SKM-1 treated with dmso at 0.1 percent for 144 hours (cell line): ENCODE results near the gene ESPN.

ENCODE experiments used
- DNase-seq: peaks from one replicate; lab custom pipeline; 2025; ENCODE audit not compliant: unreplicated experiment; lab: John Stamatoyannopoulos, UW

The ESPN gene

DNA sequence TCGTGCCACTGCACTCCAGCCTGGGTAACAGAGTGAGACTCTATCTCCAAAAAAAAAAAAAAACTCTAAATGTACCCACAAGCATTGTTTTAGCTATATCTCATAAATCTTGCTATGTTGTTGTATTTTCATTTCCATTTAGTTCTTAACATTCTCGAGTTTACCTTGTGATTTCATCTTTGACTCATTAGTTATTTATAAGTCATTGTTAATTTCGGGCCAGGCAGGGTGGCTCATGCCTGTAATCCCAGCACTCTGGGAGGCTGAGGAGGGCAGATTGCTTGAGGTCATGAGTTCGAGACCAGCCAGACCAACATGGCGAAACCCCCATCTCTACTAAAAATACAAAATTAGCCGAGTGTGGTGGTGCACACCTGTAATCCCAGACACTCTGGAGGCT, 16.6 kb upstream of the ESPN start:
- no peak for DNase-seq

DNA sequence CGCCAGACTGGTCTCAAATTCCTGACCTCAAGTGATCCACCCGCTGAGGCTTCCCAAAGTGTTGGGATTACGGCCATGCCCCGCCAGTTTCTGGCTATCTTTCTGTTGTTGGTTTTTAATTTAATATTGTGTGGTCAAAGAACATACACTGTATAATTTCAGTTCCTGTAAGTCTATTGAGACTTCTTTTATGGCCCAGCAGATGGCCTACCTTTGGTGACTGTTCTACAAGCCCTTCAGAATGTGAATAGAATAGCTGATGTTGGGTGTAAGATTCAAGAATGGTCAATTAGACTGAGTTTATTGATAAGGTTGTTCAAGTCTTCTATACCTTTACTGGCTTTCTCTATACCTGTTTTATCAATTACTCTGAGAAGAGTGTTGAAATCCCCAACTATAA, 15.5 kb upstream of the ESPN start:
- DNase-seq = no peak

DNA sequence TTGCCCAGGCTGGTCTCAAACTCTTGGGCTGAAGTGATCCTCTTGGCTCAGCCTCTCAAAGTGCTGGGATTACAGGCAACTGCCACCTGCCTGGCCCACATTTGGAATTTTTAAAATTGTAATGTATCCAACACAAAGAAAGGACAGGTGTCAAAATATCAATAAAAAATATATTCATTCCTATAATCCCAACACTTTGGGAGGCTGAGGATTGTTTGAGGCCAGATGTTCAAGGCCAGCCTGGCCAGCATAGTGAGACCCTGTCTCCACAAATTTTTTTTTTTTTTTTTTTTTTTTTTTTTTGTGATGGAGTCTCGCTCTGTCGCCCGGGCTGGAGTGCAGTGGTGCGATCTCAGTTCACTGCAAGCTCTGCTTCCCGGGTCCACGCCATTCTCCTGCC, 14.8 kb upstream of the ESPN start:
- no peak for DNase-seq

DNA sequence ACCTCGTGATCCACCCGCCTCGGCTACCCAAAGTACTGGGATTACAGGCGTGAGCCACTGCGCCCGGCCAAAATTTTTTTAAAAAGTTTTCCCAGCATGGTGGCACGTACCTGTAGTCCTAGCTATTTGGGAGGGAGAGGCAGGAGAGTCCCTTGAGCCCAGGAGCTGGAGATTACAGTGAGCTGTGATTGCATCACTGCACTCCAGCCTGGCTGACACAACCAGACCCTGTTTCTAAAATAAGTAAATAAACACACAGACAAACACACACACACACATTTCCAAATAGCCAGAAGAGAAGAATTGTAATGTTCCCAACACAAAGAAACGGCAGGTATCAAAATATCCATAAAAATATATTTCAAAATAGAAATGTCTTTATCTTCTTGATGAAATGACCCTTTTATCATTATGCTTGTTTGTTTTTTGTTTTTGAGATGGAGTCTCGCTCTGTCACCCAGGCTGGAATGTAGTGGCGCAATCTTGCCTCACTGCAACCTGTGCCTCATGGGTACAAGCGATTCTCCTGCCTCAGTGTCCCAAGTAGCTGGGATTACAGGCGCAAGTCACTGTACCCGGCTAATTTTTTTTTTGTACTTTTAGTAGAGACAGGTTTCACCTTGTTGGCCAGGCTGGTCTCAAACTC, 14.2 kb upstream of the ESPN start:
- no peak for DNase-seq

DNA sequence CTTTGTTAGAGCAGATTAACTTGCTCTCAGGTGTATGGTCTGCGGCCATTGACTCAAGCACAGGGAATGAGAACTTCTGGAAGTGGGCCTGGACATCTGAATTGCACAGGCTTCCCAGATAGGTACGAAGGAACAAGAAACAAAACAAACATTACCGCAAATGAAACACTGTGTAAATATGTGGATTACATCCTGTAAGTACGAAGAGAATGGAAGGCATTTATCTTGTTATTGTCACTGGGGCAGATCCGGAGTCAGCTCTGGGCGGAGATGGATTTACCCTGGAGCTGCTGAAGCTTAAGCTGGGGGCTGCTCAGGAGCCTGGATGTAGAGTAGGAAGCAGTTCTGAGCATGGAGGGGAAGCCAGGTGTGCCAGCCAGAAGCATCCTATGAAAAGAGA, 11.7 kb upstream of the ESPN start:
- no peak for DNase-seq

DNA sequence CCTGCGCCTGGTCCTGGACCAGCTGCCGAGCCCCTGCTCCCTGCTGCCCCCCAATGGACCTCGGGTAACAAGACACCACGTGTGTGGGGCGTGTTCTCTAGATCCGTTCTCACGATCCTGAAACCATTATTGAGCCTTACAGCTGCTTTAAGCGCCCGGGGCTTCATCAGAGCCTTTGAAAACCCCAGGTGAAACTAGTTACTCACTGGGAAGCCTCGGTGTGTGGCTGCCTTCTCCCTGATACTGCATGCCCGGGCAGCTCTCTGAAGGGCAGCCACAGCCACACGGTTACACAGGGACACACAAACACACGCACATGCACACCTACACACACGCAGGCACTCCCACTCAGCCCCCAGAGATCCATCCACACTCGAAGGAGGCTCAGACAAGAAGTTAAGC, 10.1 kb upstream of the ESPN start:
- no peak for DNase-seq

DNA sequence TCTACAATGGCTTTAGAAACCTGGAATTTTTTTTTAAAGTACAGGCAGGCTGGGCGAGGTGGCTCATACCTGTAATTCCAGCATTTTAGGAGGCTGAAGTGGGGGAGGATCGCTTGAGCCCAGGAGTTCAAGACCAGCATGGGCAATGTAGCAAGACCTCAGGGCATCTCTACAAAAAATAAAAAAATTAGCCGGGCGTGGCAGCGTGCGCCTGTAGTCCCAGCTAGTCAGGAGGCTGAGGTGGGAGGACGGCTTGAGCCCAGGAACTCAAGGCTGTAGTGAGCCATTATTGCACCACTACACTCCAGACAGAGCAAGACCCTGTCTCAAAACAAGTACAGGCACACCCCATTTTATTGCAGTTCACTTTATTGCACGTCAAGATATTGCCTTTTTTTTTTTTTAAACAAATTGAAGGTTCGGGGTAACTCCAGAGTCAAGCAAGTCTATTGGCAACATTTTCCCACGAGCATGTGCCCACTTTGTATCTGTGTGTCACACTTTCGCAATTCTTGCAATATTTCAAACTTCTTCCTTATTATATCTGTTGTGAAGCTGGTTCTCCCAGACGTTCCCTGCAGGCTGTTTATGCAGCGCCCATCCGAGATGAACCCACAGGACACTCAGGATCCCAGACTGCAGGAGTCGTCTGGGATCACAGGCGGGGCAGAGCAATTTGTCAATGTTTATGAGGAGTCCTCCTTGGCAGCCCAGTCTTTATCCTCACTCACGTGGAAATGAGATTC, 9.5 kb upstream of the ESPN start:
- no peak for DNase-seq

DNA sequence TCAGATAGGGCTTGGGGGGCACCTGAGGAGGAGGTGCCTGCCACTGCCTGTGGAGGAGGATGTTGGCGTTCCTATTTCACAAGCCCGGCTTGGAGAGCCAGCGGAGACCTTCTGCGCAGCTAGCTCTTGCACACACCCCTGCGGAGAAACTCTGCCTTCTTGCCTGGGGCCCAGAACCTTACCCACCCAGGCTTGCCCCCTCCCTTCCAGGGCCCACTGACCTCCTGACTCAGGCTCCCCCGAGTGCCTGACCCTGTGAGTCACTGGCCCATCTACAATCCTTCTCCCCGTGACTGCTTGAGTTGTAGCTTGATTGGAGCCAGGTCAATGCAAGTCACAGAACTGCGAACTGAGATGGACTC, 8.3 kb upstream of the ESPN start:
- no peak for DNase-seq

DNA sequence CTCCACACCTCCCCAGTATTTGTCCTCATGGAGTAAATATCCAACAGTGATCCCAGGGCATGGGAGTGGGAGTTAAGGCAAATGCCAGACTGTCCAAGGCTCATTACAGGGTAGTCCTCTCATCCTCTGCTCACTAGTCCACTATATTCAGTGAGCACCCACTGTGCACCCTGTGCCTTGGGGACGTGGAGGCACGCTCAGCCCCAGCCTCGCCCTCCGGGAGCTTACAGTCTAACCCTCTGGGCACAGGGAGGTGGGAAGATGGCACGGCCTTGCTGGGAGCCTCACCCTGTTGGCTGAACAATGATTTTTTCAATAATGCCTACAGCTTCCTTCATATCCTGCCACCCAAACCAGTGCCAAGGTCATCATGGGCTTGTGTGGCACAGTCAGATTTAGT, 7.7 kb upstream of the ESPN start:
- DNase-seq = no peak

DNA sequence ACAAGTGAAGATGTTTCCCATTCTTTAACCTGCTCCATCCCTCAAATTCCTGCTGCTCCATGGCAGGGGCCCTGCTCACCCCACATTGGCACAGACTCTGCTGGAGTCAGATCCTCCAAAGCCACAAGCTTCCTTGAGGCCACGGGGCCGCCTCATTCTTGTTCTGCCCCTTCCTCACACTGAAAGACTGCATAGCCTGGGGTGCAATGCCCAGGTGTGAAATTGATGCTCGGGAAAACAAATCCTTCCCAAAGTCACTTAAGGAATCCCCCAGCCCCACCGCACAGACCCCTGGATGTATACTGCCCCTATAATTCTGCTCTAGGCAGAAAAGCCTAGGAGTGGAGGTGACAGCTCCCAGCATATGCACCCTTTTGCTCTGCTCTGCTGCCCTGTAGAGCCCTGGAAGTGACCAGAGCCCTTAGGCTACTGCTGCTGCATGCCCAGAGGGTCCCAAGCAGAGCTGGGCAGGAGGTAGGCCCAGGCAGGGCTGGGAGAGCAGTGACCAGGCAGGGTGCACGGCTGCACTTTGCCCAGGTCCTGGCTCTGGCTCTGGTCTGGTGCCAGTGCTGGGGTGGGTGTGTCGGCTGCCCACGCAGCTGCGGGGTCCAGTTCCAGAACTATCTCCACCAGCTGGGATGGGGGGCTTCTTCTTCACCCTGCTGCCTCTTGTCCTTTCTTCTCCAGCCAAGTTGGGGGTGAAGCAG, 6.5 kb upstream of the ESPN start:
- DNase-seq = no peak

DNA sequence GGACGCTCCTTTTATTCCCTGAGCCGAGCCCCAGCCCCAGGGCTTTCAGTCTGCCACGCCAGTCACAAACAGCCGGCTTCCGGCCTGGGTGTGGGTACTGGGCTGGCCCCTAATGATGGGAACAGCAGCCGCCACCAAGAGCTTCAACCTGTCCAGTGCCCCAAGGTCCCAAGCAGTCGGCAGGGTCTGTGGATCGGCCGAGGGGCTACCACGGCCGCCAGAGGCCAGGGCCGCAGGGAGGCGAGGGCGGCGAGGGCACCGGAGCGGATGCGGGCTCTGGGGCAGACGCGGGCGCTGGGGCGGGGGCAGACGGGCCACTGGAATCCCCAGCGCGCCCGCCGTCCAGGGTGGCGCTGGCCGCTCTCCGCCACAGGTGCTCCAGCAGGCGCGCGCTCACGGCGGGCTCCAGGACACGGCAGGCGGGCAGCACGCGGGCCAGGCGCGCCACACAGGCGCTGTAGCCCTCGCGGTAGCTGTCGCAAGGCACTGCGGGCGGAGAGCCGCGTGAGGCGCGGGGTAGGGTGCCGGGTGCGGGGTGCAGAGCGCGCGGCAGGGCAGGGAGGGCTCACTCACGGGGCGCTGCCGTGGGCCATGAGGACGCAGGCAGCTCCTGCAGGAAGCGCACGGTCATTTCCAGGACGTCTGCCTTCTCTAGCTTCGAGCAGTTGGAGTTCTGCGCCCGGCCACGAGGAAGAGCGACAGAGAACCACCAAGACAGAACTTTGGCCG, 5.7 kb upstream of the ESPN start:
- no peak for DNase-seq

DNA sequence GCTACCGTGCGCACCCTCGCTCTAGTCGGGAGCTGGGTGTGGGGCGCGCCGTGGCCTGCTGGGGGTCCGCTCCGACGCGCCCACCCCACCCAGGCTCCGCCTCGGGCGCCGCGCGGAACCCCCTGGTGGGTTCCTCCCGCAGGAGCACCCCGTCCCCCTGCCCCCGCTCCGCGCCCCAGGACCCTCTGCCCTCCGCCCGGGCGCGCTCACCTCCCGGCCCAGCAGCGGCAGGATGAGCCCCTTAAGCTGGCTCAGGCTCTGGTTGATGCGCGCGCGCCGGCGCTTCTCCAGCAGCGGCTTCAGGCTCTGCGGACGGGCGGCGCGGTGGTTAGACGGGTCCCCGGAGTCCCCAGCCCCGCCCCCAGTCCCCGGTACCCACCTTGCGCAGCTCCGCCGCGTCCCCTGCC, 5.2 kb upstream of the ESPN start:
- no peak for DNase-seq

DNA sequence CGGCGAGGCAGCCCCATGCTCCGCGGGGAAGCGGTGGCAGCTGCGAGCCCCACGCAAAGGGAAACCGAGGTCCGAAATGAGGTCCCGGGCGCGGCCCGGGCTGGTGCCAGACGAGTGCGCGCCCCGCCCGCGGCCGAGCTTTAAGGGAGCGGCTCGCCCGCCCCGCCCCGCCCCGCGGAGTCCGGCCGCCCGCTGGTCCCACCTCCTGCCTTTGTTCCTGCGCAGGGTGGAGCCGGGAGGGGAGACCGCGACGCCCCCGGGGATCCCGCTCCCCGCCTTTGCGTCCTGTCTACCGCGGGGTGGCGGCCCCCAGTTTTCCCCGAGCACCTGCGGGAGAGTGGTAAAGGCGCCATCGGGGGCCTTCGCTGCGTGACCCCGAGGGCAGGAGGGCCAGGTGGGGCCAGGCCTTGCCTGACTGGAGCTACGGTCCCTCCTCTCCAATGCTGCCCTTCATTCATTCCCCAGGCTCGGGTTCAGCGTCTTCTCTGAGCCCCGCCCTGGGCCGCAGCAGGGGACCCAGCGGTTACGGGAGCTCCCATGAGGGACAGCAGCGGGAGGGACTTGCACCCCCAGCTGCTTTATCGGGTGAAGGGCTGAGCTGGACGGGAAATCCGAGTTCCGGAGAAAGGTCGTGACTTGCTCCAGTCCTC, 4.6 kb upstream of the ESPN start, which contains the start of gene HES2:
HES2 (minus strand) TSS at position 116 of the 650 bp plus-strand sequence; CDS start at position 17, 99 bp downstream.
- DNase-seq = no peak

DNA sequence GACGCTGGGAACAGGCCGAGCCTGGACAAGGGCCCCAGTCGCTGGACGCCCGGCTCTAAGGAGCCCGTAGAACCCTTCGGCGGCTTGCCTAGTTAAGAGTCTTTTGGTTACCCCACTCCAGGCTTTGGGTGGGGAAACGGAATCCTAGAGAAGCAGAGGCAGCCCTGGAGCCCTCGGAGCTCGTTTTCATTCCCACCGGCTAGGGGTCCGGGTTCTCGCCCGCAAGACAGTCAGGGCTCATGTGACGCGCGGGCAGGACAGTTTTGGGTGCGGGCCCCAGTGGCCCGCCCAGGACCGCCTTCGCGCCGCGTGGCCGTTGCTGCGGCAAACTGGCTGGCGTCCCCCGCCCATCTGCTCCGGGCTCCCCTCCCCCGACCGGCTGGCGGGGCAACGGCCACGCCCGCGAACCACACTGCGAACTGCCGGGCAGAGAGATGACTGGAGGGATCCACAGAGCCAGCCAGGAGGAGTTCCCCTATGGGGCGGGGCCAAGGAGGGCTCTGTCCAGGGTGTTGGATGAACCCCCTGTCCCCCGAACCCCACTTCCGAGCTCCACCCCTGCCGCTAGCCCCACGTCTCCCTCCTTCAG, 4.0 kb upstream of the ESPN start:
- DNase-seq = no peak

DNA sequence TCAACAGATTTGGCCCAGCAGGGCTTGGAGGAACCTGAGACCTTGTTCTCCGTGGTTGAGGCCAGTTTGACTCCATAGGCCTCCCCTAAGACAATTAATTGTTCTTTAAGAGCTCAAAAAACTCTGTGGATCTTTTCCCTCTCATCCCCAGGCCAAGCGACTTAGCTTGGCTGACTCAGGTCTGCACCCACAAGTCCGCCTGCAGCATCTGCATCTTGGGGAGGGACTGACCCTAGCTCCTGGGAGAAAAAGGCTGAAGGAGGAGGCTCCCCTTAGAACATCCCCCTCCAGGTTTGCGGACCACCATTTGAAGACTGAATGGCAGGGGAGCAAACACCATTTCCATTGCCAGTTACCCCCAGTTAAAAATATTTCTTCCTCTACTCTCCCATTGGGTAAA, 3.3 kb upstream of the ESPN start:
- DNase-seq = no peak

DNA sequence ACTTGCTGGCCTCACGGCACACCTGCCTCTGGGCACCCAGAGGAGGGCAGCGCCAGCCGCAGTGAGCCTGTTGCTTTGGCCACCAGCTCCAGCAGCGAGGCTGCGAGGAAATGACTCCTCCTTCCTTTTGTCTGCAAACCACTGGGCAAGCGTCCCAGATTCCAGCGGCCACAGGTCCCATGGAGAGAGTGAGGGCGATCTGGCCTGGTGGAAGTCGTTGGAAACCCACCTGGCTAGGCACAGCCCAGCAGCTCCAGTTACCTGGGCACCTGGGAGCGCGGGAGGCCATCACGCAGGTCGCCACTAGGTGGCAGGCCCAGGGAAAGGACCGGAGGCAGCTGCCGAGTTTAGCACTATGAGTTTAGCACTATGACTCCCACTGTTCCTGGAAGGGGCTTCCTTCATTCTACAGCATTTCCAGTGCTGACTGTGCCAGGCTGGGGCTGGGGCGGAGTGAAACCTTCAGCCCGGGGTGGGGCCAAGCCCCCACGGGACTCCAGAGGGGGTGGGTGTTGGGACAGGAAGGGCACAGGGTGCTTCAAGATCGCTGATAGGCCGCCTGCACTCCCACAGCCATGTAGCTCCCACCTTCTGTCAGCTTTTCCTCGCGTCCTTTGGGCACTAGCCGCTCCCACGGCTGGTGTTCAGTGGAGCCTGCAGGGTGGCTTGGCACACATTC, 1.1 kb upstream of the ESPN start:
- peak; percentile 24 for DNase-seq

DNA sequence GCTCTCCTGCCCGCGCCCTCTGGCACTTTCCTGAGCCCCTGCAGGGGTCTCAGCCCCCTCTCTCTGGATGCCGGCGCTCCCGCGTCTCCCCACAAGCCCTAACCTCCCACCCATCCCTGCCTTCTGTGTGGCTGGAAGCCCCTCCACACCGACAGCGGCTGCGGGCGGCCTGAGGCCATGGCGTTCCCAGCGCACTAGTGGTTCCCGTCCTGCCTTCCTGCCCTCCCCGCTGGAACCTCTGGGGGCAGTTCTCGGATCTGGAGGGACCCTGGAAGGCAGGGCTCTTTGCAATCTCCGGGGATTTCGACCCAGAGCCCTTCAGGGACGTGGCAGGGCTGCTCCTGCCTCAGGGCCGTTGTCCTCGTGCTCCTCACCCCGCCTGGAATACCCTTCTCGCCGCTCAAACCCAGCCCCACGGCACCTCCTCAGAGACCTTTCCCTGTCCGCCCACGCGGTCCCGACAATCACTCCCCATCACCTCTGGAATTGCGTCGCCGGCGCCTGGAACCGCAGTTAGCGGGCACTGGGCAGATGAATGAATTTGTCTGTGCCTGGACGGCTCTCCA, 493 bp upstream of the ESPN start:
- no peak for DNase-seq

DNA sequence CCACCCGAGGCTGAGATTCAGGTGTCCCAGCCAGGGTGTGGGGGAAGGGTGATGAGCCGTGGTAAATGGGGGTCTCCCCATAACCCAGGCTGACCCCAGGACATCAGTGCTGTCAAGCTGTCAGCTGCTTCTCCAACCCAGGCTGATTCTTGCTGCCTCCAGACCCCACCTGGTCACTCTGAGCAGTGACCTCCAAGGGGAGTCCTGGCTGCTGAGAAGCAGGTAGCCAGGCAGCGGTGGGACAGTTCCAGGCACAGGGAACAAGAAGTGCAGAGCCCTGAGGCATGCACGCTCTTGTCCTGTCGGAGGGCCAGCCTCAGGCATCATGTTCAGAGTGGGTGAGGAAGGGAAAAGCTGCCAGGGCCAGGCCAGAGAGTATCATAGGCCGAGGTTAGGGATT, 1.1 kb downstream of the ESPN start:
- no peak for DNase-seq

DNA sequence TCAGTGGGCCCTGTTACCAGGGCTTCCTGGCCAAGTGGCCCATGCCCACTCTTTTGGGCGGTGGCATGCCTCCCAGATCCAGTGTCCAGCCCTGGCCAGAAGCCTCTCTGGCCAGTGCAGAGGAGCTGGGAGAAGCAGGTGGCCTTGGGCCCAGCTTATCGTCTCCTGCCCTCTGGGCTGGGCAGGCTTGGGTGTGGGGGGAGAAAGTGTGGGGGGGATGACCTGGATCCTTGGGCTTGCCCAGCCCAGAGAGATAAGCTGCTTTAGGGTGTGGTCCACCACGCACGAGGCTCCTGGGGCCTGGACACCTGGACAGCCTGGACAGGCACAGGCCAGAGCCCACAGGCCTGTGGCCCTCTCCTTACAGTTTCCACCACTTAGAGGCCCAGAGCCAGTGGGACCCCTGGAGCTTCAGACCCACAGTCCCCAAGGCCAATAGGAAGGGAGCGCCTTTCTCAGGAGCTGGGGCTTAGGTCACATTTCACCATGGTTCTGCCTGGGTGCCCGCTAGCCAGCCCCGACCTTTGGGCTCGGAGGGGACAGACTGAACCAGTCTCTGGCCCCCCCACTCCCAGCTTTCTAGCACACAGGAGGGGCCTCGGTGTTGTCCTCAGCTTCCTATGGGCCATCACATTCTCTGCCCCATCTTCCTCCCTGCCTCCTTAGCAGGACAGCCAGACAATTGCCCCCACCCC, 1.8 kb downstream of the ESPN start:
- no peak for DNase-seq
